Glutamatergic neuron (in vitro differentiated cells): ENCODE results near the gene DNLZ. TPM values are rescaled to one million over a fixed set of nuclear protein-coding genes. Genes with fewer than 3 reads are reported as not detected.

ENCODE experiments used
- DNase-seq: peaks from one replicate; pipeline ENCODE4 v3.0.0; 2022
- H3K27ac Mint-ChIP-seq: one replicate; pipeline ENCODE4 v1.8.0; 2020; ENCODE audit warnings: mild to moderate bottlenecking, mixed read lengths, inconsistent platforms; ENCODE audit not compliant: unreplicated experiment
- H3K27me3 Mint-ChIP-seq: one replicate; pipeline ENCODE4 v1.8.0; 2020; ENCODE audit warnings: mild to moderate bottlenecking, moderate library complexity, mixed read lengths, inconsistent platforms; ENCODE audit not compliant: unreplicated experiment
- H3K36me3 Mint-ChIP-seq: one replicate; pipeline ENCODE4 v1.8.0; 2020; ENCODE audit warnings: mild to moderate bottlenecking, mixed read lengths, inconsistent platforms; ENCODE audit not compliant: unreplicated experiment
- H3K4me1 Mint-ChIP-seq: one replicate; pipeline ENCODE4 v1.8.0; 2020; ENCODE audit warnings: mild to moderate bottlenecking, low read depth, mixed read lengths, inconsistent platforms; ENCODE audit not compliant: unreplicated experiment
- H3K4me3 Mint-ChIP-seq: one replicate; pipeline ENCODE4 v1.8.0; 2020; ENCODE audit warnings: mild to moderate bottlenecking, mixed read lengths, inconsistent platforms; ENCODE audit not compliant: unreplicated experiment
- H3K9me3 Mint-ChIP-seq: one replicate; pipeline ENCODE4 v1.8.0; 2020; ENCODE audit warnings: mild to moderate bottlenecking, moderate library complexity, mixed read lengths, inconsistent platforms; ENCODE audit not compliant: unreplicated experiment
- total RNA-seq: library from RNA; stranded (reverse); fragmentation: NEBNext Ultra II Directional; extraction: Animal tissue kit (Norgen Biotek cat#: 25700); gene quantifications from one replicate; pipeline ENCODE4 v1.2.1, GENCODE V29; 2021; ENCODE audit not compliant: unreplicated experiment
- TF ChIP-seq, protein P1 (sequence below): fragments of 200-600 bp; sonication (generic); IDR thresholded peaks from one replicate; pipeline ENCODE4 v1.5.0; 2021; ENCODE audit not compliant: partially characterized antibody, unreplicated experiment

DNLZ gene
- total RNA-seq, 1 donor from 2014 or later = 16.5 TPM

DNA sequence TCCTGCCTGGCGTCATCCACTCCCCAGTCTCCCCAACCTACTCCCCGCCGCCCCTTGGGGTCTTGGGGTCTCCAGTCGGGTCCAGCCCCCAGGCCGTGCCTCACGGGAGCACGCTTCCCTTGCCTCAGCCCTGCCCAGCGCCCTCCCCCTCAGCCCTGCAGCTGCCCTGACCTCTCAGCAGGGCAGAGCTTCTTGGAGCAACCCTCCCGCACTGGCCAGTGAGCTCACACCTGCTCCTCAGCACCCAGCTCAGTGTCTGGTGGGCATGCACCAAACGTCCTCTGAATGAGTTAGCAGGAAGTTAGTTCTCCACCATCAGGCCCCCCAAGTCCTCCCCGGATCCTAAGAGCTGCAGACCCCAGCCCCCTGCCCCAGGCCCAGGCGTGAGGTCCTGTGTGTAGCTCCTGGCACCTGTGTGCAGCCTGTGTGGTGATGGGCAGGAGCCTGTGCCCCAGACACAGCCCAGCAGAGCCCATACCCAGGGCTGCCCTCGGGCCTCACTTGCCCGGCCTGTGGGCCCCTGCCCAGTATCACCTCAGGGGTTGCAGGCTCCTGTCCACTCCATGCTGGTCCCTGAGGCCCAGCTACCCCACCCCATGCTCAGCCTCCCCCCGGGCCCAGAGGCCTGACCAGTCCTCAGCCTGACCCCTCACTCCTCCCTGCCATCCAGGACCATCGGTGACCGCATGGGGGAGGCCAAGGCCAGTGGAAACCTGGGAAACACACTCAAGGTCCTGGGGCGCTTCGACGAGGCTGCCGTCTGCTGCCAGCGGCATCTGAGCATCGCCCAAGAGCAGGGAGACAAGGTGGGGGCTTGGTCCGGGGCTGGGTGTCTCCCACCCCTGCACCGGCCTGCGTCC lies 28.0 kb downstream of the DNLZ start:
- Mint-ChIP-seq H3K4me3 (no peak overlapping the region), H3K36me3 (no peaks in the 10 kb centered on the region), H3K27ac (no peak overlapping the region), H3K27me3 (peaks cover 4% of the 10 kb centered on the region), H3K9me3 (no peaks in the 10 kb centered on the region), H3K4me1 (peaks cover 2% of the 10 kb centered on the region)
- TF ChIP-seq, protein P1, sequence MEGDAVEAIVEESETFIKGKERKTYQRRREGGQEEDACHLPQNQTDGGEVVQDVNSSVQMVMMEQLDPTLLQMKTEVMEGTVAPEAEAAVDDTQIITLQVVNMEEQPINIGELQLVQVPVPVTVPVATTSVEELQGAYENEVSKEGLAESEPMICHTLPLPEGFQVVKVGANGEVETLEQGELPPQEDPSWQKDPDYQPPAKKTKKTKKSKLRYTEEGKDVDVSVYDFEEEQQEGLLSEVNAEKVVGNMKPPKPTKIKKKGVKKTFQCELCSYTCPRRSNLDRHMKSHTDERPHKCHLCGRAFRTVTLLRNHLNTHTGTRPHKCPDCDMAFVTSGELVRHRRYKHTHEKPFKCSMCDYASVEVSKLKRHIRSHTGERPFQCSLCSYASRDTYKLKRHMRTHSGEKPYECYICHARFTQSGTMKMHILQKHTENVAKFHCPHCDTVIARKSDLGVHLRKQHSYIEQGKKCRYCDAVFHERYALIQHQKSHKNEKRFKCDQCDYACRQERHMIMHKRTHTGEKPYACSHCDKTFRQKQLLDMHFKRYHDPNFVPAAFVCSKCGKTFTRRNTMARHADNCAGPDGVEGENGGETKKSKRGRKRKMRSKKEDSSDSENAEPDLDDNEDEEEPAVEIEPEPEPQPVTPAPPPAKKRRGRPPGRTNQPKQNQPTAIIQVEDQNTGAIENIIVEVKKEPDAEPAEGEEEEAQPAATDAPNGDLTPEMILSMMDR = no peak
- no peak for DNase-seq

DNA sequence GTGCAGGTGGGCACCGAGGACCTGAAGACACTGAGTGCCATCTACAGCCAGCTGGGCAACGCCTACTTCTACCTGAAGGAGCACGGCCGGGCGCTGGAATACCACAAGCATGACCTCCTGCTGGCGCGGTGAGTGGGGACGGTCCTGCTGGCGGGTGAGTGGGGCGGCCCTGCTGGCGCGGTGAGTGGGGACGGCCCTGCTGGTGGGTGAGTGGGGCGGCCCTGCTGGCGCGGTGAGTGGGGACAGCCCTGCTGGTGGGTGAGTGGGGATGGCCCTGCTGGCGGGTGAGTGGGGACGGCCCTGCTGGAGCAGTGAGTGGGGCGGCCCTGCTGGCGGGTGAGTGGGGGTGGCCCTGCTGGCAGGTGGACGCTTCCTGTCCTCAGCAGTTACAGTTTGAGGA lies 29.0 kb downstream of the DNLZ start:
- TF ChIP-seq, protein P1 = no peak
- peaks cover 4% of the 10 kb centered on the region for H3K4me1 Mint-ChIP-seq
- H3K36me3 Mint-ChIP-seq = no peaks in the 10 kb centered on the region
- no peak for DNase-seq
- H3K9me3 Mint-ChIP-seq = no peaks in the 10 kb centered on the region
- no peak overlapping the region for H3K4me3 Mint-ChIP-seq
- H3K27me3 Mint-ChIP-seq = peaks cover 4% of the 10 kb centered on the region
- H3K27ac Mint-ChIP-seq = no peak overlapping the region

DNA sequence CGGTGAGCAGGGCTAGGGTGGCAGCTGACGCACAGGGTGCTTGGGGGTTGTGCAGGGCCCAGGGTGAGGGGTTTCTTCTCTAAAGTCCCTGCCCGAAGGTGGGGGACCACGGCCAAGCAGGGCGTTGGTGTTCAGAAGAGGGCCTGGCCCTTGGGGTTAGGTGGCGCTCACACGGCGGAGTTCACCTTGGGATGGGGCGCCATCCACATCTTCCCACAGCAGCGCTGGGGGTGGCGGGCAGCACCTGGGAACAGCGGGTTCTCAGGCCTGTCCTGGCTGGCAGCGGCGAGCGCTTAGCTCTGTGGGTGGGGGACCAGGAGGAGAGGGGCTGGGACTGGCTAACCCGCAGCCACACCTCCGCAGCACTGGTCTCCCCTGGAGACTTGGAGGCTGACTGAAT lies 30.1 kb downstream of the DNLZ start:
- no peak overlapping the region for H3K27ac Mint-ChIP-seq
- peaks cover 6% of the 10 kb centered on the region for H3K4me1 Mint-ChIP-seq
- TF ChIP-seq, protein P1 = no peak
- H3K4me3 Mint-ChIP-seq = no peak overlapping the region
- peaks cover 6% of the 10 kb centered on the region for H3K27me3 Mint-ChIP-seq
- no peaks in the 10 kb centered on the region for H3K36me3 Mint-ChIP-seq
- no peak for DNase-seq
- H3K9me3 Mint-ChIP-seq = peaks cover 1% of the 10 kb centered on the region

DNA sequence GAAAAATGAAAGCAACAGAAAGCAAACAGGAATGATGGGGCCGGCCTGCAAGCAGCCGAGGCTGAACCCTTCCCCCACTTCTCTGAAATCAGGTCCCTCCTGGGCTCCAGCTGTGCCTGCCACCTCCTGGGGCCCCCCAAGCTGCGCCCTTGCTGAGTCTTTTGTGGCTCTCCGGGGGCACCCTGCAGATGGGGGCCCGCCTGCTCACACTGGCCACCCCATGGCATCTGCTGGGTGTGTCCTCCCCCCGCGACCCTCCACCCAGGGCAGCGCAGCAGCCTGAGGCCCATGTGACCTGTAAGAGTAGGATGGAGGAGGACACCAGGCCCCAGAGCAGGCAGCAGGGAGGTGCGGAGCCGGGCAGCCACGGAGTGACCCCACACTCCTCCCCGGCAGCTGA lies 30.5 kb downstream of the DNLZ start:
- Mint-ChIP-seq H3K9me3 (peaks cover 1% of the 10 kb centered on the region), H3K4me1 (peaks cover 6% of the 10 kb centered on the region), H3K36me3 (no peaks in the 10 kb centered on the region), H3K27ac (no peak overlapping the region), H3K4me3 (peak overlapping the region; percentile 46), H3K27me3 (peaks cover 6% of the 10 kb centered on the region)
- TF ChIP-seq, protein P1 = no peak
- no peak for DNase-seq

DNA sequence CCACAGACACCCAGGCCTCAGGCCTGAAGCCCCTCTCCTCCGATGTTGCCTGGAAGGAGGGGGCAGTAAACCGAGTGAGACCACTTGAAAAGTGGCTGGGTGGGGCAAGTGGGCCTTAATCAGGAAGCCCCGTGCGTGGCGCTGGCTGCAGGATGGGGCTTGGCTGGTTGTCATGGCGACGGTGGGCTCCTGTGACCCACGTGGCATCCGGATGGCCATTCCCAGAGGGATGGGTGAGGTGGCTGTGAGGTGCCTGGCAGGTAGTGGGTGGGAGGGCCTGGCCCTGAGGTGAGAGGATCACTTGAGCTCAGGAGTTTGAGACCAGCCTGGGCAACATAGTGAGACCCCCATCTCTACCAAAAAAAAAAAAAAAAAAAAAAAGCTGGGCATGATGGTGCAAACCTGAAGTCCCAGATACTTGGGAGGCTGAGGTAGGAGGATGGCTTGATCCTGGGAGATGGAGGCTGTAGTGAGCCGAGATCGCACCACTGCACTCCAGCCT lies 31.0 kb downstream of the DNLZ start:
- no peak for DNase-seq
- peaks cover 6% of the 10 kb centered on the region for H3K4me1 Mint-ChIP-seq
- H3K27me3 Mint-ChIP-seq = peaks cover 6% of the 10 kb centered on the region
- H3K27ac Mint-ChIP-seq = no peak overlapping the region
- H3K9me3 Mint-ChIP-seq = peaks cover 1% of the 10 kb centered on the region
- H3K4me3 Mint-ChIP-seq = peak overlapping the region; percentile 46
- TF ChIP-seq, protein P1 = no peak
- no peaks in the 10 kb centered on the region for H3K36me3 Mint-ChIP-seq
